ENCODE results near the gene SNX27.

GRCh38 chr1:151568626-151569088 lies 43.2 kb upstream of the SNX27 start:
- TF ChIP-seq CTCF (IDR thresholded peaks at IDR 0.05) = no peak
- no peak for TF ChIP-seq EP300 (IDR thresholded peaks at IDR 0.05)
- TF ChIP-seq POLR2A (IDR thresholded peaks at IDR 0.05) = no peak
- no peak for TF ChIP-seq POLR2AphosphoS5 (IDR thresholded peaks at IDR 0.05)
